ENCODE measurements around the gene CDH22.

CDH22 gene

GRCh38 chr20:46291401-46291800 lies 16.9 kb downstream of the CDH22 start:
- H3K27me3 ChIP-seq (ENCODE audit: insufficient read depth, low read length), result no peaks in the 10 kb centered on the region
- no peaks in the 10 kb centered on the region for H3K36me3 ChIP-seq (ENCODE audit: insufficient read depth, low read length)
- 68% methylated on average over 8 of the region's 8 CpGs for WGBS

GRCh38 chr20:46289432-46289831 lies 18.9 kb downstream of the CDH22 start:
- Histone ChIP-seq H3K4me1 (ENCODE audit: insufficient read depth, low read length) (no peaks in the 10 kb centered on the region; the same call in 1 of the 2 replicates), H3K27me3 (ENCODE audit: insufficient read depth, low read length) (no peaks in the 10 kb centered on the region), H3K27ac (ENCODE audit: low read depth, low read length) (no peak overlapping the region), H3K4me3 (ENCODE audit: low read length) (no peak overlapping the region), H3K36me3 (ENCODE audit: insufficient read depth, low read length) (no peaks in the 10 kb centered on the region), H3K9ac (ENCODE audit: low read depth, low read length) (no peak overlapping the region), H3K9me3 (ENCODE audit: insufficient read depth, low read depth, low read length) (no peaks in the 10 kb centered on the region)
- 83% methylated on average over 5 of the region's 5 CpGs for WGBS

More at GRCh38 chr20:46291401-46291800, 16.9 kb downstream of the CDH22 start:
- Histone ChIP-seq H3K27ac (ENCODE audit: low read depth, low read length) (no peak overlapping the region), H3K9me3 (ENCODE audit: insufficient read depth, low read depth, low read length) (no peaks in the 10 kb centered on the region), H3K9ac (ENCODE audit: low read depth, low read length) (no peak overlapping the region), H3K4me3 (ENCODE audit: low read length) (no peak overlapping the region), H3K4me1 (ENCODE audit: insufficient read depth, low read length) (no peaks in the 10 kb centered on the region)

- no peaks in the 10 kb centered on the region for H3K36me3 ChIP-seq (ENCODE audit: insufficient read depth, low read length)
- 92% methylated on average over 5 of the region's 7 CpGs for WGBS
- no peaks in the 10 kb centered on the region for H3K9me3 ChIP-seq (ENCODE audit: insufficient read depth, low read depth, low read length)
- no peaks in the 10 kb centered on the region; the same call in 1 of the 2 replicates for H3K4me1 ChIP-seq (ENCODE audit: insufficient read depth, low read length)
- no peaks in the 10 kb centered on the region for H3K27me3 ChIP-seq (ENCODE audit: insufficient read depth, low read length)
- H3K9ac ChIP-seq (ENCODE audit: low read depth, low read length), result no peak overlapping the region
- H3K27ac ChIP-seq (ENCODE audit: low read depth, low read length), result no peak overlapping the region
- H3K4me3 ChIP-seq (ENCODE audit: low read length), result no peak overlapping the region
Observed at GRCh38 chr20:46286977-46287376, 21.3 kb downstream of the CDH22 start.

GRCh38 chr20:46286382-46286781 lies 21.9 kb downstream of the CDH22 start:
- Histone ChIP-seq H3K27ac (ENCODE audit: low read depth, low read length) (no peak overlapping the region), H3K9ac (ENCODE audit: low read depth, low read length) (no peak overlapping the region), H3K9me3 (ENCODE audit: insufficient read depth, low read depth, low read length) (no peaks in the 10 kb centered on the region), H3K4me1 (ENCODE audit: insufficient read depth, low read length) (no peaks in the 10 kb centered on the region; the same call in 1 of the 2 replicates), H3K27me3 (ENCODE audit: insufficient read depth, low read length) (no peaks in the 10 kb centered on the region), H3K4me3 (ENCODE audit: low read length) (no peak overlapping the region), H3K36me3 (ENCODE audit: insufficient read depth, low read length) (no peaks in the 10 kb centered on the region)
- WGBS, result 68% methylated on average over 13 of the region's 13 CpGs

- H3K27me3 ChIP-seq (ENCODE audit: insufficient read depth, low read length), result no peaks in the 10 kb centered on the region
- WGBS, result 80% methylated on average over 3 of the region's 3 CpGs
- H3K9ac ChIP-seq (ENCODE audit: low read depth, low read length), result no peak overlapping the region
- H3K36me3 ChIP-seq (ENCODE audit: insufficient read depth, low read length), result no peaks in the 10 kb centered on the region
- H3K9me3 ChIP-seq (ENCODE audit: insufficient read depth, low read depth, low read length), result no peaks in the 10 kb centered on the region
- H3K4me3 ChIP-seq (ENCODE audit: low read length), result no peak overlapping the region
- H3K27ac ChIP-seq (ENCODE audit: low read depth, low read length), result no peak overlapping the region
- no peaks in the 10 kb centered on the region; the same call in 1 of the 2 replicates for H3K4me1 ChIP-seq (ENCODE audit: insufficient read depth, low read length)
Observed at GRCh38 chr20:46285740-46286139, 22.6 kb downstream of the CDH22 start.

GRCh38 chr20:46285072-46285471 lies 23.2 kb downstream of the CDH22 start:
- no peaks in the 10 kb centered on the region for H3K36me3 ChIP-seq (ENCODE audit: insufficient read depth, low read length)
- WGBS, result 89% methylated on average over 8 of the region's 8 CpGs
- H3K27ac ChIP-seq (ENCODE audit: low read depth, low read length), result no peak overlapping the region
- H3K27me3 ChIP-seq (ENCODE audit: insufficient read depth, low read length), result no peaks in the 10 kb centered on the region
- H3K9me3 ChIP-seq (ENCODE audit: insufficient read depth, low read depth, low read length), result no peaks in the 10 kb centered on the region
- H3K4me1 ChIP-seq (ENCODE audit: insufficient read depth, low read length), result no peaks in the 10 kb centered on the region; the same call in 1 of the 2 replicates
- H3K4me3 ChIP-seq (ENCODE audit: low read length), result no peak overlapping the region
- H3K9ac ChIP-seq (ENCODE audit: low read depth, low read length), result no peak overlapping the region

GRCh38 chr20:46284040-46284427 lies 24.3 kb downstream of the CDH22 start:
- 76% methylated on average over 7 of the region's 7 CpGs for WGBS
- Histone ChIP-seq H3K9ac (ENCODE audit: low read depth, low read length) (no peak overlapping the region), H3K27ac (ENCODE audit: low read depth, low read length) (no peak overlapping the region), H3K9me3 (ENCODE audit: insufficient read depth, low read depth, low read length) (no peaks in the 10 kb centered on the region), H3K4me3 (ENCODE audit: low read length) (no peak overlapping the region), H3K27me3 (ENCODE audit: insufficient read depth, low read length) (no peaks in the 10 kb centered on the region), H3K4me1 (ENCODE audit: insufficient read depth, low read length) (no peaks in the 10 kb centered on the region; the same call in 1 of the 2 replicates), H3K36me3 (ENCODE audit: insufficient read depth, low read length) (no peaks in the 10 kb centered on the region)

- no peak overlapping the region for H3K4me3 ChIP-seq (ENCODE audit: low read length)
- H3K36me3 ChIP-seq (ENCODE audit: insufficient read depth, low read length), result no peaks in the 10 kb centered on the region
- no peak overlapping the region for H3K9ac ChIP-seq (ENCODE audit: low read depth, low read length)
- H3K27ac ChIP-seq (ENCODE audit: low read depth, low read length), result no peak overlapping the region
- 85% methylated on average over 12 of the region's 12 CpGs for WGBS
- no peaks in the 10 kb centered on the region for H3K27me3 ChIP-seq (ENCODE audit: insufficient read depth, low read length)
- H3K9me3 ChIP-seq (ENCODE audit: insufficient read depth, low read depth, low read length), result no peaks in the 10 kb centered on the region
- H3K4me1 ChIP-seq (ENCODE audit: insufficient read depth, low read length), result no peaks in the 10 kb centered on the region; the same call in 1 of the 2 replicates
Observed at GRCh38 chr20:46283426-46284039, 24.8 kb downstream of the CDH22 start.

- no peaks in the 10 kb centered on the region; the same call in 1 of the 2 replicates for H3K4me1 ChIP-seq (ENCODE audit: insufficient read depth, low read length)
- no peaks in the 10 kb centered on the region for H3K9me3 ChIP-seq (ENCODE audit: insufficient read depth, low read depth, low read length)
- no peak overlapping the region for H3K9ac ChIP-seq (ENCODE audit: low read depth, low read length)
- no peaks in the 10 kb centered on the region for H3K36me3 ChIP-seq (ENCODE audit: insufficient read depth, low read length)
- H3K4me3 ChIP-seq (ENCODE audit: low read length), result no peak overlapping the region
- no peaks in the 10 kb centered on the region for H3K27me3 ChIP-seq (ENCODE audit: insufficient read depth, low read length)
- no peak overlapping the region for H3K27ac ChIP-seq (ENCODE audit: low read depth, low read length)
- 56% methylated on average over 10 of the region's 11 CpGs for WGBS
Observed at GRCh38 chr20:46282669-46283068, 25.6 kb downstream of the CDH22 start.

- 94% methylated on average over 10 of the region's 10 CpGs for WGBS
Observed at GRCh38 chr20:46279103-46279502, 29.2 kb downstream of the CDH22 start.

GRCh38 chr20:46277602-46278001 lies 30.7 kb downstream of the CDH22 start:
- Histone ChIP-seq H3K27me3 (ENCODE audit: insufficient read depth, low read length) (no peaks in the 10 kb centered on the region), H3K36me3 (ENCODE audit: insufficient read depth, low read length) (no peaks in the 10 kb centered on the region), H3K9me3 (ENCODE audit: insufficient read depth, low read depth, low read length) (no peaks in the 10 kb centered on the region), H3K27ac (ENCODE audit: low read depth, low read length) (no peak overlapping the region), H3K9ac (ENCODE audit: low read depth, low read length) (no peak overlapping the region), H3K4me3 (ENCODE audit: low read length) (no peak overlapping the region), H3K4me1 (ENCODE audit: insufficient read depth, low read length) (0 out of 2 replicates have a peak, but pooled peaks cover 5% of the 10 kb centered on the region)
- 54% methylated on average over 8 of the region's 8 CpGs for WGBS

More at GRCh38 chr20:46279103-46279502, 29.2 kb downstream of the CDH22 start:
- H3K4me3 ChIP-seq (ENCODE audit: low read length), result no peak overlapping the region
- H3K36me3 ChIP-seq (ENCODE audit: insufficient read depth, low read length), result no peaks in the 10 kb centered on the region
- H3K9me3 ChIP-seq (ENCODE audit: insufficient read depth, low read depth, low read length), result no peaks in the 10 kb centered on the region
- H3K27ac ChIP-seq (ENCODE audit: low read depth, low read length), result no peak overlapping the region
- H3K27me3 ChIP-seq (ENCODE audit: insufficient read depth, low read length), result no peaks in the 10 kb centered on the region
- H3K4me1 ChIP-seq (ENCODE audit: insufficient read depth, low read length), result no peaks in the 10 kb centered on the region
- no peak overlapping the region for H3K9ac ChIP-seq (ENCODE audit: low read depth, low read length)

- Histone ChIP-seq H3K9me3 (ENCODE audit: insufficient read depth, low read depth, low read length) (no peaks in the 10 kb centered on the region), H3K27ac (ENCODE audit: low read depth, low read length) (no peak overlapping the region), H3K36me3 (ENCODE audit: insufficient read depth, low read length) (no peaks in the 10 kb centered on the region), H3K4me1 (ENCODE audit: insufficient read depth, low read length) (0 out of 2 replicates have a peak, but pooled peaks cover 5% of the 10 kb centered on the region), H3K9ac (ENCODE audit: low read depth, low read length) (no peak overlapping the region), H3K4me3 (ENCODE audit: low read length) (no peak overlapping the region), H3K27me3 (ENCODE audit: insufficient read depth, low read length) (no peaks in the 10 kb centered on the region)
- 78% methylated on average over 4 of the region's 4 CpGs for WGBS
Observed at GRCh38 chr20:46276531-46276930, 31.8 kb downstream of the CDH22 start.

Measured in HUES64 (cell line).